HepG2 (cell line): ENCODE results near the gene LAMTOR2. TPM values are rescaled to one million over a fixed set of nuclear protein-coding genes. Genes with fewer than 3 reads are reported as not detected.
A peak's percentile ranks its signal among the peaks of the same experiment; 100 is the strongest.

Experiments used
- ATAC-seq: fragments of 200-7000 bp; cut with Tn5 transposase; 3 replicates; pipeline ENCODE4 v1.9.1; 2020; ENCODE audit warnings: mild to moderate bottlenecking, moderate library complexity
- BruUV-seq: library from RNA; stranded (reverse); fragments of 400-500 nt; replicated peaks from 2 replicates; lab custom pipeline; 2021; lab: Mats Ljungman, UMichigan
- CTCF ChIA-PET: fragments of 300-600 bp; formaldehyde crosslinking; extraction: SDS; loops from one replicate; lab custom pipeline; 2021; ENCODE audit warnings: low total read pairs, inconsistent platforms, low intra/inter-chr PET ratio; lab: Yijun Ruan, JAX
- POLR2A ChIA-PET: fragments of 350-600 bp; sonication (Branson Sonifier 250); formaldehyde crosslinking; loops from one replicate; lab custom pipeline; 2020; ENCODE audit warnings: antibody characterized with exemption, inconsistent platforms; lab: Yijun Ruan, JAX
- DNase-seq: peaks from one replicate; pipeline ENCODE4 v3.0.0-alpha.2; 2015; ENCODE audit warnings: low spot score
- FAIRE-seq: peaks from 3 replicates; lab custom pipeline; 2011; peaks lifted over from hg19 to GRCh38; lab: Jason Lieb, UNC
- H2AFZ ChIP-seq: one replicate; pipeline ENCODE4 v1.6.1; 2011; ENCODE audit warnings: low read length, inconsistent platforms
- H3K27ac ChIP-seq: fragments of 300-600 bp; 3 replicates; pipeline ENCODE4 v1.8.0; 2011; ENCODE audit warnings: mixed run types, mild to moderate bottlenecking, mixed read lengths, low read length, inconsistent platforms; ENCODE audit not compliant: insufficient read depth; ENCODE audit errors: extremely low read length
- H3K27me3 ChIP-seq, 2 experiments: fragments of 200-600 bp in 1 of 2; 2 replicates in 1 of 2; 3 replicates in 1 of 2; pipeline versions ENCODE4 v1.6.0 to v1.8.0; 2011; ENCODE audit warnings: low read length in 2 of 2, mild to moderate bottlenecking in 2 of 2, moderate library complexity in 2 of 2, inconsistent platforms in 1 of 2; ENCODE audit not compliant: insufficient read depth in 2 of 2, control insufficient read depth in 1 of 2
- H3K36me3 ChIP-seq, 2 experiments: fragments of 200-600 bp in 1 of 2; replicated peaks in 1 of 2; 2 replicates in 1 of 2; 3 replicates in 1 of 2; pipeline versions ENCODE4 v1.5.1 to v1.8.0; 2011; ENCODE audit warnings: low read length in 2 of 2, inconsistent platforms in 1 of 2; ENCODE audit not compliant: insufficient read depth in 2 of 2, control insufficient read depth in 1 of 2
- H3K4me1 ChIP-seq: 2 replicates; pipeline ENCODE4 v1.5.1; 2012; ENCODE audit warnings: low read length, inconsistent platforms; ENCODE audit not compliant: insufficient read depth
- H3K4me2 ChIP-seq: 2 replicates; pipeline ENCODE4 v1.6.0; 2011; ENCODE audit warnings: low read depth, low read length, inconsistent platforms
- H3K4me3 ChIP-seq, 3 experiments: fragments of 200-600 bp in 1 of 3; sonication (generic), shearing (Covaris generic) in 1 of 3; replicated peaks in 1 of 3; 2 replicates each; pipeline ENCODE4 v1.5.1; 2011 to 2016; ENCODE audit warnings: low read length in 3 of 3, inconsistent platforms in 2 of 3, low read depth in 2 of 3, mild to moderate bottlenecking in 2 of 3, control low read depth in 1 of 3, mixed read lengths in 1 of 3; ENCODE audit not compliant: insufficient read depth in 1 of 3
- H3K79me2 ChIP-seq: one replicate; pipeline ENCODE4 v1.6.1; 2011; ENCODE audit warnings: low read length, inconsistent platforms; ENCODE audit not compliant: insufficient read depth
- H3K9ac ChIP-seq: 2 replicates; pipeline ENCODE4 v1.6.0; 2011; ENCODE audit warnings: mild to moderate bottlenecking, low read depth, low read length, inconsistent platforms; ENCODE audit not compliant: insufficient read depth
- H3K9me3 ChIP-seq: 2 replicates; pipeline ENCODE4 v1.5.1; 2012; ENCODE audit warnings: mild to moderate bottlenecking, low read length
- H4K20me1 ChIP-seq: 2 replicates; pipeline ENCODE4 v1.6.0; 2011; ENCODE audit warnings: inconsistent platforms, mild to moderate bottlenecking, low read length, moderate library complexity; ENCODE audit not compliant: insufficient read depth
- HOXA9 ChIP-seq: sonication (generic); formaldehyde crosslinking; IDR thresholded peaks from 2 replicates; pipeline ENCODE4 v1.8.1; 2022; ENCODE audit warnings: missing genetic modification reagents, mild to moderate bottlenecking, moderate library complexity, borderline replicate concordance
- KDM2A ChIP-seq: sonication (generic); formaldehyde crosslinking; IDR thresholded peaks from 2 replicates; pipeline ENCODE4 v1.4.0; 2020; ENCODE audit warnings: low read depth, missing genetic modification reagents, borderline replicate concordance
- MAF1 ChIP-seq: sonication (generic); formaldehyde crosslinking; IDR thresholded peaks from 2 replicates; pipeline ENCODE4 v1.5.0; 2020; ENCODE audit warnings: missing genetic modification reagents, borderline replicate concordance
- SRSF9 ChIP-seq: fragments of 200-400 bp; formaldehyde crosslinking; IDR thresholded peaks from 2 replicates; pipeline ENCODE4 v1.6.1; 2018; ENCODE audit warnings: borderline replicate concordance, mild to moderate bottlenecking, low read depth, low read length; ENCODE audit not compliant: insufficient read depth, poor library complexity, severe bottlenecking
- TAF15 ChIP-seq: fragments of 200-400 bp; formaldehyde crosslinking; IDR thresholded peaks from one replicate; pipeline ENCODE4 v1.6.1; 2018; ENCODE audit warnings: mild to moderate bottlenecking, low read depth, low read length; ENCODE audit not compliant: poor library complexity, severe bottlenecking
- U2AF1 ChIP-seq: fragments of 200-400 bp; formaldehyde crosslinking; optimal IDR thresholded peaks from 2 replicates; pipeline ENCODE3; 2017; ENCODE audit warnings: mild to moderate bottlenecking, low read depth, low read length
- ZBTB40 ChIP-seq, 2 experiments: fragments of 450-650 bp in 1 of 2; sonication (generic) in 1 of 2; formaldehyde crosslinking in 1 of 2; IDR thresholded peaks; 2 replicates each; pipeline versions ENCODE4 v1.6.1 to v1.8.0; 2016 to 2022; ENCODE audit warnings: antibody characterized with exemption in 1 of 2, mild to moderate bottlenecking in 1 of 2, missing genetic modification reagents in 1 of 2
- ZNF296 ChIP-seq: sonication (generic); formaldehyde crosslinking; conservative IDR thresholded peaks from 2 replicates; pipeline ENCODE4 v1.5.0; 2020; ENCODE audit warnings: mild to moderate bottlenecking, missing genetic modification reagents
- ZNF547 ChIP-seq: sonication (generic); formaldehyde crosslinking; IDR thresholded peaks from 2 replicates; pipeline ENCODE4 v1.5.1; 2020; ENCODE audit warnings: mild to moderate bottlenecking, missing genetic modification reagents
- ZNF674 ChIP-seq: sonication (generic); formaldehyde crosslinking; IDR thresholded peaks from 2 replicates; pipeline ENCODE4 v1.5.0; 2020; ENCODE audit warnings: low read depth, mild to moderate bottlenecking, missing genetic modification reagents
- ZNF841 ChIP-seq: sonication (generic); formaldehyde crosslinking; IDR thresholded peaks from 2 replicates; pipeline ENCODE4 v1.8.1; 2023; ENCODE audit warnings: missing genetic modification reagents, borderline replicate concordance
- WGBS: methylation state at CpG from one replicate; pipeline ENCODE4 v1.1.6; 2017; ENCODE audit warnings: low lambda C conversion rate; 5-methylcytosine and 5-hydroxymethylcytosine counted together
- in situ Hi-C: cut with HindIII; loops from 2 replicates; pipeline ENCODE4 v1.10.0; 2017; ENCODE audit warnings: low pct_unique_long_range_greater_than_20kb; ENCODE audit not compliant: extremely low pct_ligation_motif_present
- intact Hi-C: fragments of 100-400 bp; cut with micrococcal nuclease; formaldehyde crosslinking; loops from one replicate; pipeline ENCODE4 v1.10.0; 2022; ENCODE audit not compliant: unreplicated experiment
- polyA plus RNA-seq, 8 experiments: library from polyadenylated mRNA; depleted of rRNA in 3 of 8; stranded (reverse) in 7 of 8; unstranded in 1 of 8; fragments of >200 nt; fragmentation: Illumina TruSeq in 4 of 8; extraction: Trizol in 4 of 8; gene quantifications; 2 replicates each; pipeline versions ENCODE4 v1.2.1 to v1.2.3, GENCODE V29; 2011 to 2016; ENCODE audit warnings: low read depth in 4 of 8, missing spikeins in 1 of 8, mixed read lengths in 1 of 8; ENCODE audit not compliant: insufficient read depth in 1 of 8
- total RNA-seq, 5 experiments: library from RNA; depleted of rRNA; stranded (reverse); fragments of >200 nt; fragmentation: Illumina TruSeq; extraction: Trizol; gene quantifications; 2 replicates each; pipeline ENCODE4 v1.2.3, GENCODE V29; 2016; ENCODE audit warnings: low read depth in 1 of 5
- TF ChIP-seq, protein P1 (sequence below): fragments of 450-650 bp; IDR thresholded peaks from 2 replicates; pipeline ENCODE4 v1.6.1; 2017

LAMTOR2 gene
- total and polyA plus RNA-seq, 2 of the 13 experiments (the other 11 are each of a cell fraction or from before 2014, with no cell fraction given), result 36.5 to 66.4 TPM

DNA sequence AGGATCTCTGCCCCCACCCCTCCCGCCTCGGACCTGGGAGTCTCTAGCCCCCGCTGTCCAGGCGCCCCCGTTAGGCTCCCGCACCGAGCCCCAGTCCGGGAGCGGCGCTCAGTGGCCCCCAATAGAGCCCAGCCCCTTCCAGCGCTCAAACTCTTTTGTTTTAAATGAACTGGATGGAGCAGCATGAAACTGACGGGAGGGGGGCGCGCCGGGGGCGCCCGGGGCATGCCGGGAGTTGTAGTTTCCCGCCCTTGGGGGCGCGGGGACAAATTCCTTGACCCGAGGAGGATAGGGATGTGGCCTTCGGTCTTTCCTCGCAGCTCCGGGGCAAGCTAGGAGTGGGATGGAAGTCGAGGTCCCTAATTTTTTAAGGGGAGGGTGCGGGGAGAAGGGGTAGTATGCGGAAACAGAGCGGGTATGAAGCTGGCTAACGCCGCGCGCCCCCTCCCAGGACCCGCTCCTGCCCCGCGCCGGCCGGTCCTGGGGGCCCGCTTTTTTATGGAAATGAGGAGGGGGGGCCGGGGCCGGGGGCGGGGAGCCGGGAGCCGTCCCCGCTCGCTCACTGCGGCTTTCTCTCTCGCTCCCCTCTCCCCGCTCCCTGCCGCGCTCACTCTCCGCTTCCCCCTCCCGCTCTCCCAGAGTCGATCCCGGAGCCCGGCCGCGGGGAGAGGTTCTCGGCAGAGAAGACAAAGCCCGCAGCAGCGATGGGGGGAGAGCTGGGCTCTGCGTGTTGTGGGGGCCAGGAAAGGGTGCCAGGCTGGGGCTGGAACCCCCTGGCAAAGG lies 27.9 kb downstream of the LAMTOR2 start, which contains the start of gene MEX3A:
Gene MEX3A (minus strand): TSS at position 157 of the 783 bp plus-strand sequence. CDS start 467 bp downstream, outside the sequence.
- no TSS peak for BruUV-seq
- peak within 1 kb of the TSS; percentile 77 for H3K27ac ChIP-seq
- H3K4me2 ChIP-seq, result peak within 1 kb of the TSS; percentile 97
- DNase-seq, result peak; percentile 75
- peak within 1 kb of the TSS; percentile 88 to 94 (median 89) for H3K4me3 ChIP-seq
- ATAC-seq, result peak; percentile 77
- H2AFZ ChIP-seq, result no peak within 1 kb of the TSS
- intact Hi-C loops, result loop anchor here (5.0 kb wide), 1 partner anchor 955 kb away; the partner anchor contains the start of gene EFNA1
- H4K20me1 ChIP-seq, result peaks cover 2% of the 10 kb centered on the region; the same call in 1 of the 2 replicates
- H3K27me3 ChIP-seq, result no peaks in the 10 kb centered on the region; a peak in 1 of 5 replicates
- no peaks in the 10 kb centered on the region for H3K9me3 ChIP-seq
- FAIRE-seq, result peak; percentile 75
- peaks cover 23% of the 10 kb centered on the region for H3K79me2 ChIP-seq
- H3K9ac ChIP-seq, result peak within 1 kb of the TSS; percentile 77
- in situ Hi-C loops, result no loop called here
- 2% methylated on average over 28 of the region's 62 CpGs for WGBS
- peaks cover 0 to 2% of the 10 kb centered on the region in 2 experiments; a peak in 3 of 5 replicates for H3K36me3 ChIP-seq
- CTCF ChIA-PET, result no interaction called here
- H3K4me1 ChIP-seq, result peaks cover 71% of the 10 kb centered on the region
- POLR2A ChIA-PET, result interaction anchor here (0.5 to 2.6 kb wide), 7 partner anchors 9 to 139 kb away, joined by 3 to 15 read pairs (median 3); no protein-coding TSS in a partner anchor
- TF ChIP-seq ZBTB40 (IDR thresholded peaks at IDR 0.05) (no peak), ZBTB40 (CRISPR knock-in tag; IDR thresholded peaks at IDR 0.05) (peak; percentile 66), TAF15 (no peak), ZNF547 (no peak), SRSF9 (no peak), HOXA9 (CRISPR knock-in tag) (no peak), ZNF296 (CRISPR knock-in tag) (no peak), KDM2A (CRISPR knock-in tag) (peak; percentile 63), ZNF841 (no peak), ZNF674 (no peak), MAF1 (no peak), U2AF1 (no peak)
- TF ChIP-seq, protein P1, sequence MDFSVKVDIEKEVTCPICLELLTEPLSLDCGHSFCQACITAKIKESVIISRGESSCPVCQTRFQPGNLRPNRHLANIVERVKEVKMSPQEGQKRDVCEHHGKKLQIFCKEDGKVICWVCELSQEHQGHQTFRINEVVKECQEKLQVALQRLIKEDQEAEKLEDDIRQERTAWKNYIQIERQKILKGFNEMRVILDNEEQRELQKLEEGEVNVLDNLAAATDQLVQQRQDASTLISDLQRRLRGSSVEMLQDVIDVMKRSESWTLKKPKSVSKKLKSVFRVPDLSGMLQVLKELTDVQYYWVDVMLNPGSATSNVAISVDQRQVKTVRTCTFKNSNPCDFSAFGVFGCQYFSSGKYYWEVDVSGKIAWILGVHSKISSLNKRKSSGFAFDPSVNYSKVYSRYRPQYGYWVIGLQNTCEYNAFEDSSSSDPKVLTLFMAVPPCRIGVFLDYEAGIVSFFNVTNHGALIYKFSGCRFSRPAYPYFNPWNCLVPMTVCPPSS, result no peak
